ENCODE data around the gene MYZAP. TPM values are rescaled to one million over a fixed set of nuclear protein-coding genes. Genes with fewer than 3 reads are reported as not detected.

Gene MYZAP
- total RNA-seq, 1 donor, result not detected

DNA sequence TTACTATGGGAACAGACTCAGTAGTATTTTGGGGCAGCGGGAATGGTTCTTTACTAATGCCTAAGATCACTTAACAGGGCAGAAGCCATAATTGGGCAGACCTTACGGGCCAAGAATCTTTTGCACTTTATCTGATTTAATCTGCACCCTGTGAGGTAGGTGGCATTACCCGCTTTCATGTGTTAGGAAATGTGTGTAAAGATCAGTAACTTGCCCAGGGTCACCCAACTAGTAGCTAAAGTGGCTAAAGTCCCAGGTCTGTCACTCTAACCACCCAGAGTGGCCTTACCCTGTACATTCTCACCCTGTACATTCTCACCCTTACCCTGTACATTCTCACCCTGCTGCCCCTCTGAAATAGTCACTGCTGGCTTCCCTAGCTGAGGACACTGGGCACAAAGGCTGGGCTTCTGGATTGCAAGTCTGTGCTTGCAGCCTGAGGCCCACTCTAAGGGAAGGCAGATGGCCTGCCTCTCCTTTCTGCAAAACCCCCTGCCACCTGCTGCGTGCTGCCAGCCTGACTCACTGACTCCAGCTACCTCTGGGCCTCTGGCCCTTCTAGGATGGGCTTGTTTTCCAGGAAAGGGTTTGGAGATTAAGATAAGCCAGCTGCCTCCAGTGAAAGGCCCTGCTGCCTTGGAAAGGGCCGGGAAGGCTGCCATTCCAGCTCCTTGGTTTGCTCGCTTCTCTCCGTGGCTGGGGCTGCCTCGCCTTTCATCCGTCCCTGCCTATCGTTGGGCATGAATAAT is 37.5 kb upstream of the MYZAP start:
- TF ChIP-seq CTCF (IDR thresholded peaks at IDR 0.05; ENCODE audit: insufficient read depth, low read length), result no peak

DNA sequence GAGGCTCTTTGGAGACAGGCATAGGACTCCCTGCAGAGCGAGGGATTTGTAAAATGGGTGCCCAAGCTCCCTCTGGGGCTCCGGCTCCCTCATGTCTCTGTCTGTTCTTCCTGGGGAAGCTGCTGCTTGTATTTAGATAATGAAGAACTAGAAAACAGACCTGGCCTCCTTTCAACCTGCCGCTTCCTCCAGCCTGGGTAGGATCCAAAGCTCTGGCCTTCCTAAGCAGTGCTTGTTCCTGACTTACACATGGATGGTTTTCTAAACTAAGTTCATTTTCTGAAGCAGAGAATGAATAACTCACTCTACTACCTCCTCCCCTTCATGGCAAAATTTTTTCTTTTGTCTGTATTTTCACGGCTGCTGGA is 36.9 kb upstream of the MYZAP start:
- no peak for TF ChIP-seq CTCF (IDR thresholded peaks at IDR 0.05; ENCODE audit: insufficient read depth, low read length)
- DNase-seq (ENCODE audit: low read depth), result no peak
- H3K4me3 ChIP-seq (ENCODE audit: low read depth, low read length), result no peak overlapping the region

More for the DNA sequence above, 37.5 kb upstream of the MYZAP start:
- DNase-seq (ENCODE audit: low read depth), result peak; percentile 59
- H3K4me3 ChIP-seq (ENCODE audit: low read depth, low read length), result no peak overlapping the region

GRCh38 chr15:57555270-57555669 is 36.4 kb upstream of the MYZAP start:
- no peak for DNase-seq (ENCODE audit: low read depth)
- no peak overlapping the region for H3K4me3 ChIP-seq (ENCODE audit: low read depth, low read length)
- no peak for TF ChIP-seq CTCF (IDR thresholded peaks at IDR 0.05; ENCODE audit: insufficient read depth, low read length)

DNA sequence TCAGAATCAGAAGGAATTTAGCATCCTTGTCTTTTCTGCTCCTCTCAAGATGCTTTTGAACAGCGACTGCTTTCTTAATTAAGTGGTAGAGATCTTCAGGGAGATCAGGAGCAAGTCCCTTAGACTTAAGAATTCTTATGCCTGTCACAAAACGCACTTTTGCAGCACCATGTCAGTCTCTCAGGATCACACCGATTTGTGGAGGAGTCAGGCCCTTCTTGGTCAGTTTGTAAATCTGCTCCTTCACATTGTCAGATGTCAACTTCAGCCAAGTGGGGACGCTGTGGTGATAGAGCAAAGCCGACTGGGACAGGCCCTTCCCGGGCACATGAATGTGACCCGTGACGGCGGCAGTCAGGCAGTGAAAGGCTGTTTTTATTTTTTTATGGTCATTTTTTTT is 35.7 kb upstream of the MYZAP start:
- no peak for TF ChIP-seq CTCF (IDR thresholded peaks at IDR 0.05; ENCODE audit: insufficient read depth, low read length)
- H3K4me3 ChIP-seq (ENCODE audit: low read depth, low read length), result no peak overlapping the region
- no peak for DNase-seq (ENCODE audit: low read depth)

GRCh38 chr15:57557267-57557666 is 34.4 kb upstream of the MYZAP start:
- no peak for DNase-seq (ENCODE audit: low read depth)
- no peak overlapping the region for H3K4me3 ChIP-seq (ENCODE audit: low read depth, low read length)
- TF ChIP-seq CTCF (IDR thresholded peaks at IDR 0.05; ENCODE audit: insufficient read depth, low read length), result no peak

DNA sequence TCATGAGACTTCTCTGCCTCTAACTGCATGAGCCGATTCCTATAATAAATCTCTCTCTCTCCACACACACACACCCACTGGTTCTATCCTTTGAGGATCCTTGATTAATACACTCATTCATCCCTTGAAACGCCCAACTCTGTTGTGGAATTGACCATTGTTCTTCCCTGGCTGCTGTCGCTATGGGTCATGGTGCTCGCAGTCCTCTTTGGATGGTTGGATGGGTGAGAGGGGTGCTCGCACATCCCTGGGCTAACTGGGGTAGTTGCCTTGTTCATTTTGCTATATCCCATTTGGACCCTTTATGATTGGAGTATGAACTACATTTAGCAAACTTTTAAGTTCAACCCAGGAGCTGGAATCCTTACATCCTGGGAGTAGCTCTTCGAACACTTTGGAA is 33.9 kb upstream of the MYZAP start:
- DNase-seq (ENCODE audit: low read depth), result no peak
- no peak for TF ChIP-seq CTCF (IDR thresholded peaks at IDR 0.05; ENCODE audit: insufficient read depth, low read length)
- no peak overlapping the region for H3K4me3 ChIP-seq (ENCODE audit: low read depth, low read length)

- peak; percentile 92 for TF ChIP-seq CTCF (IDR thresholded peaks at IDR 0.05; ENCODE audit: insufficient read depth, low read length)
- DNase-seq (ENCODE audit: low read depth), result peak; percentile 40
- no peak overlapping the region for H3K4me3 ChIP-seq (ENCODE audit: low read depth, low read length)
Observed at GRCh38 chr15:57559875-57560274, 31.8 kb upstream of the MYZAP start.

Measured in fibroblast of the aortic adventitia (primary cell).